ENCODE results near the gene DMXL2.
"Not testable (repeated sequence)": the region's sequence is repeated elsewhere in the genome, so short reads cannot be mapped to it uniquely, and the experiment has no call there.

Gene DMXL2

GRCh38 chr15:51579012-51579411, 43.6 kb downstream of the DMXL2 start:
- DNase-seq (ENCODE audit: low spot score), result no peak
- no peak for TF ChIP-seq CTCF (IDR thresholded peaks at IDR 0.05; ENCODE audit: extremely low read depth, missing control alignments)

- no peak for TF ChIP-seq CTCF (IDR thresholded peaks at IDR 0.05; ENCODE audit: extremely low read depth, missing control alignments)
- no peak for DNase-seq (ENCODE audit: low spot score)
Observed at GRCh38 chr15:51577636-51578304, 44.8 kb downstream of the DMXL2 start.

- no peak for DNase-seq (ENCODE audit: low spot score)
- TF ChIP-seq CTCF (IDR thresholded peaks at IDR 0.05; ENCODE audit: extremely low read depth, missing control alignments), result no peak
Observed at GRCh38 chr15:51576911-51577500, 45.6 kb downstream of the DMXL2 start.

- no peak for DNase-seq (ENCODE audit: low spot score)
- no peak for TF ChIP-seq CTCF (IDR thresholded peaks at IDR 0.05; ENCODE audit: extremely low read depth, missing control alignments)
Observed at GRCh38 chr15:51576286-51576850, 46.2 kb downstream of the DMXL2 start.

- TF ChIP-seq CTCF (IDR thresholded peaks at IDR 0.05; ENCODE audit: extremely low read depth, missing control alignments), result no peak
Observed at GRCh38 chr15:51575775-51576174, 46.8 kb downstream of the DMXL2 start.

GRCh38 chr15:51573352-51573751, 49.2 kb downstream of the DMXL2 start:
- DNase-seq (ENCODE audit: low spot score), result not testable (repeated sequence)

More at GRCh38 chr15:51575775-51576174, 46.8 kb downstream of the DMXL2 start:
- no peak for DNase-seq (ENCODE audit: low spot score)

GRCh38 chr15:51568939-51569784, 53.4 kb downstream of the DMXL2 start:
- not testable (repeated sequence) for DNase-seq (ENCODE audit: low spot score)

- no peak for TF ChIP-seq CTCF (IDR thresholded peaks at IDR 0.05; ENCODE audit: extremely low read depth, missing control alignments)
- no peak for DNase-seq (ENCODE audit: low spot score)
Observed at GRCh38 chr15:51561271-51561670, 61.3 kb downstream of the DMXL2 start.
